GM23248 (cell line): ENCODE data around the gene ASPHD2. TPM values are rescaled to one million over a fixed set of nuclear protein-coding genes. Genes with fewer than 3 reads are reported as not detected.

Source experiments
- DNase-seq: peaks from one replicate; pipeline ENCODE4 v3.0.0-alpha.2; 2015
- H2AFZ ChIP-seq: fragments of 200-600 bp; sonication (generic); 2 replicates; pipeline ENCODE4 v1.6.1; 2016; ENCODE audit warnings: antibody characterized with exemption
- H3F3A ChIP-seq: fragments of 200-600 bp; sonication (generic); 2 replicates; pipeline ENCODE4 v1.6.1; 2016; ENCODE audit warnings: mild to moderate bottlenecking, antibody characterized with exemption, mixed run types; ENCODE audit not compliant: insufficient read depth
- H3K27ac ChIP-seq: fragments of 200-600 bp; sonication (generic); 2 replicates; pipeline ENCODE4 v1.5.1; 2016; ENCODE audit warnings: mild to moderate bottlenecking
- H3K27me3 ChIP-seq: fragments of 200-600 bp; sonication (generic); replicated peaks from 2 replicates; pipeline ENCODE4 v1.6.1; 2016; ENCODE audit warnings: mild to moderate bottlenecking; ENCODE audit not compliant: insufficient read depth
- H3K36me3 ChIP-seq: fragments of 200-600 bp; sonication (generic); 2 replicates; pipeline ENCODE4 v1.6.1; 2016; ENCODE audit warnings: low read depth, mild to moderate bottlenecking
- H3K4me1 ChIP-seq: fragments of 200-600 bp; sonication (generic); 2 replicates; pipeline ENCODE4 v1.6.1; 2016; ENCODE audit warnings: mild to moderate bottlenecking; ENCODE audit not compliant: insufficient read depth
- H3K4me2 ChIP-seq: fragments of 200-600 bp; sonication (generic); one replicate; pipeline ENCODE4 v1.6.1; 2016; ENCODE audit warnings: mild to moderate bottlenecking; ENCODE audit not compliant: unreplicated experiment
- H3K4me3 ChIP-seq: fragments of 200-600 bp; sonication (generic); 2 replicates; pipeline ENCODE4 v1.5.1; 2016; ENCODE audit warnings: mild to moderate bottlenecking
- H3K79me2 ChIP-seq: fragments of 200-600 bp; sonication (generic); 2 replicates; pipeline ENCODE4 v1.6.1; 2016; ENCODE audit warnings: mild to moderate bottlenecking; ENCODE audit not compliant: insufficient read depth
- H3K9ac ChIP-seq: fragments of 200-600 bp; sonication (generic); 2 replicates; pipeline ENCODE4 v1.6.1; 2016; ENCODE audit warnings: mild to moderate bottlenecking
- H3K9me2 ChIP-seq: fragments of 200-600 bp; sonication (generic); 2 replicates; pipeline ENCODE4 v1.6.1; 2016; ENCODE audit warnings: mixed run types, mild to moderate bottlenecking, moderate library complexity; ENCODE audit not compliant: insufficient read depth
- H3K9me3 ChIP-seq: fragments of 200-600 bp; sonication (generic); one replicate; pipeline ENCODE4 v1.6.1; 2017; ENCODE audit warnings: low read depth
- H4K20me1 ChIP-seq: fragments of 200-600 bp; sonication (generic); 2 replicates; pipeline ENCODE4 v1.6.0; 2016; ENCODE audit not compliant: insufficient read depth
- EZH2 ChIP-seq: fragments of 200-600 bp; sonication (generic); IDR thresholded peaks from 2 replicates; pipeline ENCODE4 v1.6.1; 2018; ENCODE audit warnings: antibody characterized with exemption, mild to moderate bottlenecking; ENCODE audit not compliant: insufficient read depth, poor library complexity, severe bottlenecking
- EZH2phosphoT487 ChIP-seq: fragments of 200-600 bp; sonication (generic); IDR thresholded peaks from 2 replicates; pipeline ENCODE4 v1.6.1; 2018; ENCODE audit warnings: antibody characterized with exemption, moderate library complexity, mild to moderate bottlenecking, low read depth; ENCODE audit not compliant: insufficient read depth
- WGBS, 2 experiments: methylation state at CpG; one replicate each; pipeline ENCODE4 v1.1.6; 2015 to 2017; ENCODE audit warnings: low lambda C conversion rate in 2 of 2, low coverage in 1 of 2; ENCODE audit errors: missing lambda C conversion rate in 2 of 2; 5-methylcytosine and 5-hydroxymethylcytosine counted together
- in situ Hi-C: fragments of 300-500 bp; cut with MboI; formaldehyde crosslinking; loops from 2 replicates; pipeline ENCODE4 v1.15.0; 2020
- polyA plus RNA-seq: library from polyadenylated mRNA; unstranded; fragments of >200 nt; fragmentation: Nextera tagmentation; extraction: Ambion mirVana; gene quantifications from 2 replicates; pipeline ENCODE4 v1.2.1, GENCODE V29; 2016
- total RNA-seq: library from RNA; depleted of rRNA; stranded (reverse); fragments of >200 nt; shearing (Covaris generic); gene quantifications from 2 replicates; pipeline ENCODE4 v1.2.3, GENCODE V29; 2014

ASPHD2 gene
- total and polyA plus RNA-seq, 2 experiments from 2014 or later = 0.73 to 1.8 TPM

DNA sequence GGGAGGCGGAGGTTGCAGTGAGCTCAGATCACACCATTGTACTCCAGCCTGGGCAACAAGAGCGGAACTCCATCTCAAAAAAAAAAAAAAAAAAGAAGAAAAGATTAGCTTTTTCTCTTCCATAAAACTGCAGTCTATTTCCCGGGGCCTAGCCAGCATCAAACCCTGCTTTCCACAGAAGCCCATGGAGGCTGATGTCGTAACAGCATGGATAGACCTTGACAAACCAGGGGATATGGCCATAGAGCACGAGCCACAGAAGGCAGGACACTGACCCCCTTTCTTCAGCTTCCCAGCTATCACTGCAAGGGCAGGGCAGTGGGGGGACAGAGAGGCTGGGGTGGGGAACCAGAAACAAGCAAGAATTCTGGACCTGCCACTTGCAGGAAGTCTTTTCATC is 33.0 kb downstream of the ASPHD2 start:
- Histone ChIP-seq H3K36me3 (peaks cover 17% of the 10 kb centered on the region), H3K4me3 (no peak overlapping the region)
- in situ Hi-C loops = no loop called here

DNA sequence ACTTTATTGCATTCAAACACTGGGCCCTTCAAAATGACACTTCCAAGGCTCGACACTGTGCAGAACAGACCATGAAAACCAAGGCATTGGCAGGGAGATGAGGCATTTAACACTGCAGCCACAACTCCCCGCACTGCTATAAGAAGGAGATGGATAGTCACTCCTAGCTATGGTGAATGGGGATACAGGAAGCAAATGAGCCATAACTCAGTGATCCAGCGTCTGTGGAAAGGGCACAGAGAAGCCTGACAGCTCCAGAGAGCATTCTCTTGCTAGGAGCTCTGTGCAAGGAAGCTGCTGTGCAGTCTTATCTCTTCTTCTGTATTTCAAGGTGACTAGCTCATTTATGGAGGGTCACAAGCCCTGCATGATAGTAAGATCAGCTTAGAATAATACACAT is 33.6 kb downstream of the ASPHD2 start:
- in situ Hi-C loops = no loop called here

More for the DNA sequence above, 33.0 kb downstream of the ASPHD2 start:
- no peaks in the 10 kb centered on the region for H4K20me1 ChIP-seq
- no peak overlapping the region for H2AFZ ChIP-seq
- H3K4me2 ChIP-seq = no peak overlapping the region
- H3K79me2 ChIP-seq = peaks cover 14% of the 10 kb centered on the region; the same call in 1 of the 2 replicates
- H3K4me1 ChIP-seq = no peaks in the 10 kb centered on the region
- no peaks in the 10 kb centered on the region for H3K9me3 ChIP-seq
- WGBS, 2 experiments = 84 to 89% methylated on average over 5 of the region's 5 CpGs
- H3K9me2 ChIP-seq = no peaks in the 10 kb centered on the region
- H3K27me3 ChIP-seq = no peaks in the 10 kb centered on the region
- no peak for TF ChIP-seq EZH2
- TF ChIP-seq EZH2phosphoT487 = no peak
- no peak overlapping the region for H3K27ac ChIP-seq
- H3K9ac ChIP-seq = no peak overlapping the region
- no peak for DNase-seq
- H3F3A ChIP-seq = no peaks in the 10 kb centered on the region

DNA sequence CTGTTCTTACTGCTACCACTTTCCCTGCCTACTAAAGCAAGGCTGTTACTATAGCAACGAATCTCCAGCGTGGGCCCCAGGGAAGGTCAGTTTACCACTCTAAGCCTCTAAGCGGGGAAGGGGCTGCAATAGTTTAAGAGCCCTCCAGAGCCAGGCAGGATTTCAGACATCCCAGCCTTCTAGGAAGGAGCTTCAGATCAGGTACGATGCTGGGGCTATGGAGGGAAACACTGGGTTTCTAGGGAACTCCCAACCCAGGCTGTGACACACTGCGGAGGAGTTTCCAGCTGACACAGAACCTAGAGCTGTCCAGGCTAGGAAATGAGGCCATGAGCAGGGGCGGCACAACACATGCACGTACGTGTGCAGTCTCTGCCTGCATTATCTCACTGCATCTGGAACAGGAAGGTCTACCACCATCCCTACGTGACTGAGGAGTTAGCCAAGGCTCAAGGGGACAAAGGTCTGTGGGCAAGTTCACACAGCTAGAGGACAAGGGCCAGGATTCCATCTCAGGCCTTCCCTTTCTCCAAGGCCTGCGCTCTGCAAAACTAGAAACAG is 34.1 kb downstream of the ASPHD2 start:
- TF ChIP-seq EZH2 (no peak), EZH2phosphoT487 (no peak)
- Histone ChIP-seq H3K9me2 (no peaks in the 10 kb centered on the region), H3K79me2 (peaks cover 14% of the 10 kb centered on the region; the same call in 1 of the 2 replicates), H3F3A (no peaks in the 10 kb centered on the region), H3K4me3 (no peak overlapping the region), H3K27me3 (no peaks in the 10 kb centered on the region), H3K4me2 (no peak overlapping the region), H3K9ac (no peak overlapping the region), H4K20me1 (no peaks in the 10 kb centered on the region), H3K4me1 (no peaks in the 10 kb centered on the region), H3K27ac (no peak overlapping the region), H3K9me3 (no peaks in the 10 kb centered on the region), H3K36me3 (peaks cover 26% of the 10 kb centered on the region), H2AFZ (no peak overlapping the region)
- no peak for DNase-seq
- 84 to 85% methylated on average over 10 of the region's 10 CpGs for WGBS, 2 experiments
- in situ Hi-C loops = no loop called here

More for the DNA sequence above, 33.6 kb downstream of the ASPHD2 start:
- Histone ChIP-seq H3K4me3 (no peak overlapping the region), H3K36me3 (peaks cover 22% of the 10 kb centered on the region), H4K20me1 (no peaks in the 10 kb centered on the region), H3K4me1 (no peaks in the 10 kb centered on the region), H2AFZ (no peak overlapping the region), H3F3A (no peaks in the 10 kb centered on the region), H3K27ac (no peak overlapping the region), H3K9ac (no peak overlapping the region), H3K27me3 (no peaks in the 10 kb centered on the region), H3K4me2 (no peak overlapping the region), H3K9me2 (no peaks in the 10 kb centered on the region), H3K79me2 (peaks cover 14% of the 10 kb centered on the region; the same call in 1 of the 2 replicates), H3K9me3 (no peaks in the 10 kb centered on the region)
- no peak for DNase-seq
- no peak for TF ChIP-seq EZH2phosphoT487
- no peak for TF ChIP-seq EZH2
- WGBS, 2 experiments = 92 to 96% methylated on average over 3 of the region's 3 CpGs

DNA sequence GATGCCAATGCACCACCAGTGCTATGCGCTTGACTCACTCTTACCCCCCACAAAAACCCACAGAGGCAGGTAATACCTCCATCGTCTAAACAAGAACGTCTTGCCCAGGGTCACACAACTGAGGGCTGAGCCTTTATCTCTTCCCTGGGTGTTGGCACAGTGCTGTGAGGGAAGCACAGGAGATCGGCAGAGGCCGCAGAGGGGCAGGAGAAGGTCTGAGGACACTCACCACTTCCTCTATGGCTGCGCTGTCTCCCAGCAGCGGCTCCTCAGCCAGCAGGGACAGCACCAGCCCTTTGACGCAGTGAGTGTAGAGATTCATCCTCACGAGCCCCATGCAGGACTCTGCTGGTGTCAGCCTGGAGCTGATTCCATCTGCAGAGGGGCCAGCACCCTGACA is 34.6 kb downstream of the ASPHD2 start:
- in situ Hi-C loops = no loop called here
- Histone ChIP-seq H3K4me3 (no peak overlapping the region), H3K9ac (no peak overlapping the region), H3K4me1 (no peaks in the 10 kb centered on the region), H2AFZ (no peak overlapping the region), H3K79me2 (peaks cover 14% of the 10 kb centered on the region; the same call in 1 of the 2 replicates), H3K9me3 (no peaks in the 10 kb centered on the region), H3K27me3 (no peaks in the 10 kb centered on the region), H3F3A (no peaks in the 10 kb centered on the region), H3K36me3 (peaks cover 28% of the 10 kb centered on the region), H3K9me2 (no peaks in the 10 kb centered on the region), H4K20me1 (no peaks in the 10 kb centered on the region), H3K4me2 (no peak overlapping the region), H3K27ac (no peak overlapping the region)
- no peak for TF ChIP-seq EZH2phosphoT487
- no peak for TF ChIP-seq EZH2
- 86 to 87% methylated on average over 9 of the region's 9 CpGs for WGBS, 2 experiments
- no peak for DNase-seq

DNA sequence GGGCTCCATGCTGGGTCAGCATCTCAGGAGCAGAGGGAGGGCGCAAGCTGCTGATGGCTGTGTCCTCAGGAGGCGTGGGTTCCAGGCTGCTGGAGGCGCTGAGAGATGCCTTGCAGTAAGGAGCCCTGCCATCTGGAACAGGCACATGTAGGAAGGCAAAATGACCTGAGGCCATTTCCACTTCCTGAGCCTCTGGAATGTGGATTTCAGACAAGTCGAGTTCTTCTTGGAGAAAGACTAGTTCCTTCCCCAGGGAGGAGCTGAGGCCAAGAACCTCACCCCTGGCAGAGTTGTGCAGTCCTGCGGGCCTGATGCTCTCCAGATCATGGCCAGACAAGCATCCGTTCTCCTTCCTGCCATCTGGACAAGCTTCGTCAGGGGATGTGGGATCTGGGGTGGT is 35.3 kb downstream of the ASPHD2 start:
- H3K4me1 ChIP-seq = no peaks in the 10 kb centered on the region
- no peak overlapping the region for H3K27ac ChIP-seq
- no peaks in the 10 kb centered on the region for H4K20me1 ChIP-seq
- H3K27me3 ChIP-seq = no peaks in the 10 kb centered on the region
- no peak overlapping the region for H3K9ac ChIP-seq
- H3F3A ChIP-seq = no peaks in the 10 kb centered on the region
- H3K4me3 ChIP-seq = no peak overlapping the region
- H3K4me2 ChIP-seq = no peak overlapping the region
- DNase-seq = peak; percentile 34
- TF ChIP-seq EZH2phosphoT487 (no peak), EZH2 (no peak)
- 55 to 69% methylated on average over 5 to 7 of the region's 7 CpGs for whole genome bisulfite sequencing, 2 experiments
- H3K36me3 ChIP-seq = peaks cover 24% of the 10 kb centered on the region
- no peak overlapping the region for H2AFZ ChIP-seq
- H3K9me3 ChIP-seq = no peaks in the 10 kb centered on the region
- H3K79me2 ChIP-seq = peaks cover 14% of the 10 kb centered on the region; the same call in 1 of the 2 replicates
- no peaks in the 10 kb centered on the region for H3K9me2 ChIP-seq
- in situ Hi-C loops = no loop called here
